Gastroesophageal sphincter (tissue), 4 donors: ENCODE results near the gene FSCN2. TPM values are rescaled to one million over a fixed set of nuclear protein-coding genes. Genes with fewer than 3 reads are reported as not detected.

Source experiments
- ATAC-seq: fragments of 150-250 bp; one replicate; pipeline ENCODE4 v1.9.1; 2016; ENCODE audit warnings: mild to moderate bottlenecking, moderate library complexity
- H3K27ac ChIP-seq, 4 donors: fragments of 200-600 bp; sonication (generic) in 3 of 4; 1 replicate in 3 of 4; 2 replicates in 1 of 4; pipeline ENCODE4 v1.5.1; 2016 to 2019
- H3K27me3 ChIP-seq: fragments of 200-600 bp; sonication (generic); one replicate; pipeline ENCODE4 v1.5.1; 2019
- H3K36me3 ChIP-seq, 2 donors: fragments of 200-600 bp; sonication (generic); one replicate each; pipeline ENCODE4 v1.5.1; 2019; ENCODE audit warnings: control low read depth in 1 of 2
- H3K4me1 ChIP-seq, 3 donors: fragments of 200-600 bp; sonication (generic); 1 replicate in 2 of 3; 2 replicates in 1 of 3; pipeline ENCODE4 v1.5.1; 2016 to 2019; ENCODE audit warnings: control low read depth in 2 of 3
- H3K4me3 ChIP-seq, 2 donors: fragments of 200-600 bp; sonication (generic); one replicate each; pipeline ENCODE4 v1.5.1; 2019; ENCODE audit warnings: mild to moderate bottlenecking in 1 of 2, moderate library complexity in 1 of 2
- H3K9me3 ChIP-seq, 3 donors: fragments of 200-600 bp; sonication (generic); one replicate each; pipeline ENCODE4 v1.5.1; 2017 to 2019; ENCODE audit warnings: control low read depth in 2 of 3
- CTCF ChIP-seq, 4 experiments: fragments of 200-600 bp in 2 of 4; fragments of 450-650 bp in 2 of 4; sonication (generic) in 1 of 4; IDR thresholded peaks; one replicate each; pipeline ENCODE4 v1.5.1; 2017 to 2019; ENCODE audit warnings: antibody characterized with exemption in 4 of 4, mild to moderate bottlenecking in 2 of 4, moderate library complexity in 2 of 4
- EP300 ChIP-seq: sonication (generic); formaldehyde crosslinking; IDR thresholded peaks from one replicate; pipeline ENCODE4 v1.6.1; 2017; ENCODE audit warnings: antibody characterized with exemption, mild to moderate bottlenecking
- POLR2A ChIP-seq, 2 donors: fragments of 450-650 bp; IDR thresholded peaks; one replicate each; pipeline ENCODE4 v1.6.1; 2017; ENCODE audit warnings: antibody characterized with exemption in 2 of 2, mild to moderate bottlenecking in 2 of 2, moderate library complexity in 1 of 2
- POLR2AphosphoS5 ChIP-seq: sonication (generic); formaldehyde crosslinking; IDR thresholded peaks from one replicate; pipeline ENCODE4 v1.6.1; 2017; ENCODE audit warnings: antibody characterized with exemption
- WGBS, 2 donors: methylation state at CpG; one replicate each; pipeline ENCODE4 v1.1.5; 2018; ENCODE audit warnings: low coverage in 1 of 2; 5-methylcytosine and 5-hydroxymethylcytosine counted together
- total RNA-seq, 4 donors: library from RNA; depleted of rRNA; stranded (reverse); fragments of >200 nt; gene quantifications; one replicate each; pipeline ENCODE4 v1.1.0, GENCODE V29; 2016

FSCN2 gene
- total RNA-seq, 4 donors from 2014 or later, result 0.49 to 2.1 (median 1.0) TPM

GRCh38 chr17:81546906-81547613 lies 18.9 kb downstream of the FSCN2 start:
- 100% methylated on average over 3 of the region's 36 CpGs; no CpG with 5 or more reads in 1 of the 2 donors for WGBS, 2 donors
- Histone ChIP-seq H3K36me3 (peaks cover 0 to 86% of the 10 kb centered on the region in 2 donors), H3K4me3 (no peak overlapping the region), H3K27ac (no peak overlapping the region), H3K27me3 (no peaks in the 10 kb centered on the region), H3K9me3 (no peaks in the 10 kb centered on the region), H3K4me1 (peaks cover 0 to 23% (median 6%) of the 10 kb centered on the region in 3 donors)
- ATAC-seq, result no peak
- TF ChIP-seq POLR2A (IDR thresholded peaks at IDR 0.05) (no peak), POLR2AphosphoS5 (no peak), EP300 (no peak)

- no peak for ATAC-seq
- Histone ChIP-seq H3K4me3 (no peak overlapping the region), H3K4me1 (peaks cover 0 to 23% (median 6%) of the 10 kb centered on the region in 3 donors), H3K27ac (no peak overlapping the region), H3K27me3 (no peaks in the 10 kb centered on the region), H3K36me3 (peaks cover 0 to 81% of the 10 kb centered on the region in 2 donors), H3K9me3 (no peaks in the 10 kb centered on the region)
- TF ChIP-seq CTCF (IDR thresholded peaks at IDR 0.05), result no peak
- 75% methylated on average over 3 of the region's 14 CpGs; no CpG with 5 or more reads in 1 of the 2 donors for WGBS, 2 donors
Observed at GRCh38 chr17:81547614-81547982, 19.4 kb downstream of the FSCN2 start.

GRCh38 chr17:81549031-81549557 lies 20.9 kb downstream of the FSCN2 start:
- Histone ChIP-seq H3K4me1 (peaks cover 0 to 37% (median 14%) of the 10 kb centered on the region in 3 donors), H3K9me3 (no peaks in the 10 kb centered on the region), H3K27me3 (no peaks in the 10 kb centered on the region), H3K36me3 (peaks cover 0 to 66% of the 10 kb centered on the region in 2 donors), H3K27ac (no peak overlapping the region), H3K4me3 (no peak overlapping the region)
- WGBS, 2 donors, result 85 to 94% methylated on average over 3 to 9 of the region's 16 CpGs
- TF ChIP-seq CTCF (IDR thresholded peaks at IDR 0.05) (no peak), POLR2A (IDR thresholded peaks at IDR 0.05) (no peak), EP300 (no peak), POLR2AphosphoS5 (no peak)
- no peak for ATAC-seq

- Histone ChIP-seq H3K9me3 (no peaks in the 10 kb centered on the region), H3K36me3 (peaks cover 0 to 58% of the 10 kb centered on the region in 2 donors), H3K27ac (no peak overlapping the region), H3K27me3 (no peaks in the 10 kb centered on the region), H3K4me3 (no peak overlapping the region), H3K4me1 (peaks cover 0 to 39% (median 14%) of the 10 kb centered on the region in 3 donors)
- ATAC-seq, result no peak
- 100% methylated on average over 2 of the region's 8 CpGs; no CpG with 5 or more reads in 1 of the 2 donors for WGBS, 2 donors
- TF ChIP-seq EP300 (no peak), CTCF (IDR thresholded peaks at IDR 0.05) (no peak), POLR2A (IDR thresholded peaks at IDR 0.05) (no peak), POLR2AphosphoS5 (no peak)
Observed at GRCh38 chr17:81549826-81550225, 21.6 kb downstream of the FSCN2 start.

- WGBS, 2 donors, result no CpG with 5 or more reads among the region's 15 CpGs
Observed at GRCh38 chr17:81550285-81550684, 22.1 kb downstream of the FSCN2 start.

More at GRCh38 chr17:81550285-81550684, 22.1 kb downstream of the FSCN2 start:
- no peaks in the 10 kb centered on the region for H3K27me3 ChIP-seq
- H3K4me1 ChIP-seq, result peaks cover 0 to 39% (median 14%) of the 10 kb centered on the region in 3 donors
- ATAC-seq, result no peak
- H3K9me3 ChIP-seq, result no peaks in the 10 kb centered on the region
- H3K36me3 ChIP-seq, result peaks cover 0 to 54% of the 10 kb centered on the region in 2 donors
- H3K27ac ChIP-seq, result no peak overlapping the region
- TF ChIP-seq CTCF (IDR thresholded peaks at IDR 0.05) (no peak), EP300 (no peak), POLR2A (IDR thresholded peaks at IDR 0.05) (no peak), POLR2AphosphoS5 (no peak)
- no peak overlapping the region for H3K4me3 ChIP-seq
